HG03460 (cell line): Measurements from ENCODE around the gene GSTM1.
"Not testable (repeated sequence)": the region's sequence is repeated elsewhere in the genome, so short reads cannot be mapped to it uniquely, and the experiment has no call there.

Experiments
- ATAC-seq: cut with Tn5 transposase; IDR thresholded peaks from one replicate; pipeline ENCODE4 v1.9.1; 2021; ENCODE audit not compliant: unreplicated experiment

Gene GSTM1

DNA sequence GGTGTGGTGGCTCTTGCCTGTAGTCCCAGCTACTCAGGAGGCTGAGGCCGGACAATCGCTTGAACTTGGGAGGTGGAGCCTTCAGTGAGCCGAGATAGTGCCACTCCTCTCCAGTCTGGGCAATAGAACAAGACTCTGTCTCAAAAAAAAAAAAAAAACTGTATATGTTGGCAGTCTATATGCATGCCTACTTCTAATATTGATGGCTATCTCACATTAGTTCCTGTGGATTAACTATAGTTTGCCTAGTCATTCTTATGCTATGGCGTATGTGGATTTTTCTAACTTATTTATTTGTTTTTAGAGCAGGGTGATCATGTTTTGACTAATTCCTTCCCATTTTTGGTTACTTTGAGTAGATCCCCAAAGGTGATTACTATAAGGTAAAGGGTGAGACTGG, 9.4 kb downstream of the GSTM1 start:
- ATAC-seq = no peak

GRCh38 chr1:109697861-109698260, 10.2 kb downstream of the GSTM1 start:
- ATAC-seq = not testable (repeated sequence)

DNA sequence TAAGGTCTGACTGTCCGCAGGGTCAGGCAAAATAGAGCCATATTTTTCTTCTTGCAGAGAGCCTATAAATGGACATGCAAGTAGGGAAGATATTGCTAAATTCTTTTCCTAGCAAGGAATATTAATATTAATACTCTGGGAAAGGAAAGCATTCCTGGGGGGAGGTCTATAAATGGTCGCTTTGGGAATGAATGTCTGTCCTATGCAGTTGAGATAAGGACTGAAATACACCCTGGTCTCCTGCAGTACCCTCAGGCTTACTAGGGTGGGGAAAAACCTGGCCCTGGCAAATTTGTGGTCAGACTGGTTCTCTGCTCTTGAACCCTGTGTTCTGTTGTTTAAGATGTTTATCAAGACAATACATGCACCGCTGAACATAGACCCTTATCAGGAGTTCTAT, 15.3 kb downstream of the GSTM1 start:
- ATAC-seq = not testable (repeated sequence)

DNA sequence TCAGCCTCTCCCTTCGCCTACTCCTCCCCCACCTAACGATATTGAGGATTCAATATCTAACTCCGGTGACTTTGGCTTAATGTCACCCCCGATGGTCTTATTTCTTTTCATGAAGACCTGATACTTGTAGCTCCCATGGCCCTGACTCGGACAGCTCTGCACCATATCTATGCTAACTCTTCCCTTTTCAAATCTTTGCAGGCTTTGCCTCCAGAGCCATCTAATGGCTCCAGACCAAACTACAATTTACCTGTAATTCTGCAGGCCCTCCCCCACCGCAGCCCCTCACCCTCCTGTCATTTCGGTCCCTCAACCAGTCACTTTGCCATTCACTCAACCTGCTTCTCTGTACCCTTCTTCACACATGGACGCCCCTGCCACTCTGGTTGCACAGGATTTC, 16.6 kb downstream of the GSTM1 start:
- no peak for ATAC-seq

GRCh38 chr1:109705411-109705810, 17.8 kb downstream of the GSTM1 start:
- ATAC-seq = no peak

DNA sequence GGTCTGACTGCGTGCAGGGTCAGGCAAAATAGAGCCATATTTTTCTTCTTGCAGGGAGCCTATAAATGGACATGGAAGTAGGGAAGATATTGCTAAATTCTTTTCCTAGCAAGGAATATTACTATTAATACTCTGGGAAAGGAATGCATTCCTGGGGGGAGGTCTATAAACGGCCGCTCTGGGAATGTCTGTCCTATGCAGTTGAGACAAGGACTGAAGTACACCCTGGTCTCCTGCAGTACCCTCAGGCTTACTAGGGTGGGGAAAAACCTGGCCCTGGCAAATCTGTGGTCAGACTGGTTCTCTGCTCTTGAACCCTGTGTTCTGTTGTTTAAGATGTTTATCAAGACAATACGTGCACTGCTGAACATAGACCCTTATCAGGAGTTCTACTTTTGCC, 21.3 kb downstream of the GSTM1 start:
- not testable (repeated sequence) for ATAC-seq

- not testable (repeated sequence) for ATAC-seq
Observed at GRCh38 chr1:109709822-109710221, 22.2 kb downstream of the GSTM1 start.

DNA sequence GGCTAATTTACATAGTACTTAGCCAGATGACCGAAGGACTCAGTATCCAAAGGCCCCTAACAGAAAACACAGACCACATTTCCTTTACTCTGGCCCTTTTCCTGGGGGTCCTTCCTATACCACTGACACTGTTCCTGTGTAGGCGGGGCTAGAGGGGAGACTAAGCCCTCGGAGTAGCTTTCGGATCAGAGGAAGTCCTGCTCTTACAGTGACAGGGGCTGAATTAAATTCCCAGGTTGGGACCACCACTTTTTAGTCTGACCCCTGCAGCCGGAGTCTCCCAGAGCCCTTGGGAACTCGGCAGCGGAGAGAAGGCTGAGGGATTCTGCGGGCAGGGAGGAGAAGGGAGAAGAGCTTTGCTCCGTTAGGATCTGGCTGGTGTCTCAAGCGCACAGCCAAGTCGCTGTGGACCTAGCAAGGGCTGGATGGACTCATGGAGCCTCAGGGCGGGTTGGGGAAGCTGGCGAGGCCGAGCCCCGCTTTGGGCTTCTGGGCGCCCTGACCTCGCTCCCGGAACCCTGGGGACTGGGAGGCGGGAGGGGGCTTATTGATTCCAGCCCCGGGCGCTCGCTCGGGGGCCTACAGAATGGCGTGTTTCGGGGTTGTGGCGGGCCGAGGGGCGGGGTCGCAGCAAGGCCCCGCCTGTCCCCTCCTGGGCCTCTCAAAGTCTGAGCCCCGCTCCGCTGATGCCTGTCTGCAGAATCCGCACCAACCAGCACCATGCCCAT, 24.1 kb downstream of the GSTM1 start, which contains the start of gene GSTM5:
TSS of gene GSTM5 (plus strand) at position 659 of the 728 bp plus-strand sequence. CDS start at position 721, 62 bp downstream.
- not testable (repeated sequence) for ATAC-seq

DNA sequence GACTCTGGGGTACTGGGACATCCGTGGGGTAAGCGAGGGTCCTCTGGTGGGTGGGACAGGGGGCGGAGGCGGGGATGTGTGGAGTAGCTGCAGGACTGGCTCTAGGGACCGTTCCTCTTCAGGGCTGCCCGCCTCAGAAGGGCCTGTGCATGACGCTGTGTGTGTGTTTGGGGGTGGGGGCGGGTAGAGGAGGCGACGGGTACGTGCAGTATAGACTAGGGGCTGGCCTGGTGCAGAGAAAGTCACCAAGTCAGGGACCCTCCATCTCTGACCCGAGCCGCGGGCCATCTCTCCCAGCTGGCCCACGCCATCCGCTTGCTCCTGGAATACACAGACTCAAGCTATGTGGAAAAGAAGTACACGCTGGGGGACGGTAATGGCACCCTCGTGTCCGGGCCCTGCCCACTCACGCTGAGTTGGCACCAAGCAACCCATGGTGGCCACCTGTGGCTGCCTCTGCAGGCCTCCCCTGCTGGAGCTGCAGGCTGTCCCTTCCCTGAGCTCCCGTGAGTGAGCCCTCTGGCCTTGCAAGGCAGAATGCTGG, 24.8 kb downstream of the GSTM1 start:
- ATAC-seq = no peak

GRCh38 chr1:109713636-109714035, 26.0 kb downstream of the GSTM1 start:
- ATAC-seq = no peak

DNA sequence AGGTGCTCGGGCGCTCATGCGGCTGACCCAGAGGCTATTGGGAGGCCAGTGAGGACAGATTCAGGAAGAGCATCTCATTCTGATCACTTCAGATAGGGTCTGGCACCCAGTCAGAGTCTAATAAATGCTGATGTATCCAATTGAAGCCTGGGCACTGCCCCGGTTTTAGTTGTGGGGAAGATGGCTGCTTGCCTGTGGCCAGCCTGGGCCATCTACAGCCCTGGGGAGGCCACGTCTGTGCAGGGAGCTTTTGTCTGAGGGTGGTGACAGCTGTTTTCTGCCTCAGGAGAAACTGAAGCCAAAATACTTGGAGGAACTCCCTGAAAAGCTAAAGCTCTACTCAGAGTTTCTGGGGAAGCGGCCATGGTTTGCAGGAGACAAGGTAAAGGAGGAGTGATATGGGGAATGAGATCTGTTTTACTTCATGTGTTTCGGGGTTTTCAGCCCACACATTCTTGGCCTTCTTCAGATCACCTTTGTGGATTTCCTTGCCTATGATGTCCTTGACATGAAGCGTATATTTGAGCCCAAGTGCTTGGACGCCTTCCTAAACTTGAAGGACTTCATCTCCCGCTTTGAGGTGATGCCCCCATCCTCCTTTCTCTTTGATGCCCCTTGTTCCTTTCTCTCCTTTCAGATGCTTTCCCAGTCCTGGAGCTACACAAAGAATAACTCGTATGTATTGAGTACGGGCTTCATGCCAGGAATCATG, 27.2 kb downstream of the GSTM1 start:
- ATAC-seq = no peak

GRCh38 chr1:109716121-109716520, 28.5 kb downstream of the GSTM1 start:
- no peak for ATAC-seq

DNA sequence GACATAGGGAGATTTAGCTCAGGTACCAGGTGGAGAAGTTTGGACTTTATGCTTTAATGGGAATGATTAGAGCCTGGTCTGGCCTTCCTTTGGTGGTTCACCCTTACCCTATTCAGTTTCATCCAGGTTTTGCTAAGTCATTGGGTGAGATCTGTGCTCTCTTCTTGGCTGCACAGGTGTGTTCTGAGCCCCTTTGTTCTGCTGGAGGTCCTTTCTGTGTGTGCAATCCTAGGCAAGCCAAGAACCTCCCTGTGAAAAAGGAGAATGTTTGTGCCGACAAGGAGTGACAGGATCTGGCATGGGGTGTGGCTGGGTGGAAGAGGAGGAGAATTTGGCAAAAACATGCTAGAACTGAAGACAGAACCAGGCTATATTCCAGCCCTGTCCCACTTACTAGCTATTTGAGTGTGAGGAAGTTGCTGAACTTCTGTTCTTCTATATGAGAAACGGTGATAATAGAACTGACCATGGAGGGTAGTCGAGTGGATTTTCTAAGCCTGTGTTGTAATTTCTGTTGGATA, 29.0 kb downstream of the GSTM1 start:
- no peak for ATAC-seq

- ATAC-seq = no peak
Observed at GRCh38 chr1:109717729-109718128, 30.1 kb downstream of the GSTM1 start.

DNA sequence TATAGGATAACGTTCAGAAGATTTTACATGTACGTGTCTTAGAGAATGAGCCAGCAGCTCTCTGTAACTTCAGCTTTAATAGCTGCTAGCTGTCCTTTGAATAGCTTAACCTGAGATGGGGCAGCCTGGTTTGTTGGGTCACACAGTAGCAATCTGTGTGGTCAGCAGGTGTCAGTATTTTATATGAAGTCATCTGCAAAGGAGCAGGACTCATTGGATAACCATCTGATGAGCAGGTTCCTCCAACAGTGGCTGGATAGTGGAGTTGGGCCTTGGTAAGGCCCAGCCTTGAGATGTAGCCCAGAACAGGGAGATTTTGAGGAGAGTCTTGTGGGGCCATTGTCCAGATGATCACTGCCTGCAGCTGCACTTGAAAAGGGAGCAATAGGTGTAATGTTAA, 30.9 kb downstream of the GSTM1 start:
- no peak for ATAC-seq

GRCh38 chr1:109719337-109719837, 31.8 kb downstream of the GSTM1 start:
- ATAC-seq = no peak

DNA sequence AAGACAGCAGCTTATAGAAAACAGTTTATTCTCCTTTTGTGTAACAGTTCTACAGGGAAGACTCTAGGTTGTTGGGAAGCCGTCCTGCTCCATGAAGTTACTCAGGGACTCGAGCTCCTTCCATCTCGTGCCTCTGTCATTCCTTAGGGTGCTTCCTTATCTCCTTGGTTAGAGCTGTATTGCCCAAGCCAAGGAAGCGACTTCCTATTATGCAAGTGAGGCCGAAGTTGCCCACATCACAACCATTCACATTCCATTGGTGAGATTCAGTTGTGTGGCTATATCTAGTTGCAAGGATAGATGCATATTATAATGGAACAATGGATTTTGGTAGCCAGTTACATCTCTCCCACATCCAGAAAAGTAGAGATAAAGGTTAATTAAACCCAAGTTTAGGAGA, 33.4 kb downstream of the GSTM1 start:
- no peak for ATAC-seq

GRCh38 chr1:109721971-109722370, 34.4 kb downstream of the GSTM1 start:
- ATAC-seq = no peak

- ATAC-seq = no peak
Observed at GRCh38 chr1:109722908-109723691, 35.5 kb downstream of the GSTM1 start.

- ATAC-seq = no peak
Observed at GRCh38 chr1:109724933-109725332, 37.3 kb downstream of the GSTM1 start.

DNA sequence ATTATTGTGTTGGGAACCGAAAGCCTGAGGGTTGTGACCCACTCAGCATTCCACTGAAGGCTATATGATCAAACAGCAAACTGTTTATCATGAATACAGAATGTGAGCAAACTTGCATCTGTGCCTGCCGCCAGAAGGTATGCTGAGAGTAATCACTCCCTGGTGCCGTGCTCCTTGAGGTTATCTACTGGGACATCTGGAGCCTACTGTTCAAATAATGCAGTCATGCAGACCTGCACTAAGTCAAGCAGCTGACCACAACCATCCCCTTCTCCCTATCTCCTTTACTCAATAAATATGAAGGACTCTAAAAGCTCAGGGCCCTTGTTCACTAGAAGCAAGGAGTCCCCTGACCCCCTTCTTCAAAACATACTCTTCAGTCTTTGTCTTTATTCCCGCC, 37.9 kb downstream of the GSTM1 start:
- no peak for ATAC-seq
